Chondrocyte (in vitro differentiated cells): ENCODE results near the gene MSH3. TPM values are rescaled to one million over a fixed set of nuclear protein-coding genes. Genes with fewer than 3 reads are reported as not detected.
"Not testable (repeated sequence)": the region's sequence is repeated elsewhere in the genome, so short reads cannot be mapped to it uniquely, and the experiment has no call there.

Experiments used
- DNase-seq: peaks from one replicate; pipeline ENCODE4 v3.0.0; 2021; ENCODE audit warnings: mixed read lengths, low spot score
- H3K27ac Mint-ChIP-seq: one replicate; pipeline ENCODE4 v1.8.0; 2021; ENCODE audit warnings: mild to moderate bottlenecking, moderate library complexity, mixed read lengths; ENCODE audit not compliant: unreplicated experiment
- H3K27me3 Mint-ChIP-seq: 2 replicates; pipeline ENCODE4 v1.8.0; 2021; ENCODE audit warnings: low read depth, mixed read lengths
- H3K36me3 Mint-ChIP-seq: 2 replicates; pipeline ENCODE4 v1.8.0; 2021; ENCODE audit warnings: low read depth, mixed read lengths
- H3K4me1 Mint-ChIP-seq: 2 replicates; pipeline ENCODE4 v1.8.0; 2021; ENCODE audit warnings: low read depth, mild to moderate bottlenecking, mixed read lengths
- H3K4me3 Mint-ChIP-seq: one replicate; pipeline ENCODE4 v1.8.0; 2021; ENCODE audit warnings: mild to moderate bottlenecking, moderate library complexity, mixed read lengths; ENCODE audit not compliant: unreplicated experiment
- H3K9me3 Mint-ChIP-seq: 2 replicates; pipeline ENCODE4 v1.8.0; 2021; ENCODE audit warnings: low read depth, mixed read lengths
- CTCF ChIP-seq: fragments of 200-600 bp; sonication (generic); IDR thresholded peaks from 2 replicates; pipeline ENCODE4 v1.5.0; 2021; ENCODE audit warnings: antibody characterized with exemption, mild to moderate bottlenecking, moderate library complexity
- total RNA-seq: library from RNA; stranded (reverse); gene quantifications from 3 replicates; pipeline ENCODE4 v1.2.1, GENCODE V29; 2021

The MSH3 gene
- total RNA-seq, 1 donor from 2014 or later, result 11.9 TPM

DNA sequence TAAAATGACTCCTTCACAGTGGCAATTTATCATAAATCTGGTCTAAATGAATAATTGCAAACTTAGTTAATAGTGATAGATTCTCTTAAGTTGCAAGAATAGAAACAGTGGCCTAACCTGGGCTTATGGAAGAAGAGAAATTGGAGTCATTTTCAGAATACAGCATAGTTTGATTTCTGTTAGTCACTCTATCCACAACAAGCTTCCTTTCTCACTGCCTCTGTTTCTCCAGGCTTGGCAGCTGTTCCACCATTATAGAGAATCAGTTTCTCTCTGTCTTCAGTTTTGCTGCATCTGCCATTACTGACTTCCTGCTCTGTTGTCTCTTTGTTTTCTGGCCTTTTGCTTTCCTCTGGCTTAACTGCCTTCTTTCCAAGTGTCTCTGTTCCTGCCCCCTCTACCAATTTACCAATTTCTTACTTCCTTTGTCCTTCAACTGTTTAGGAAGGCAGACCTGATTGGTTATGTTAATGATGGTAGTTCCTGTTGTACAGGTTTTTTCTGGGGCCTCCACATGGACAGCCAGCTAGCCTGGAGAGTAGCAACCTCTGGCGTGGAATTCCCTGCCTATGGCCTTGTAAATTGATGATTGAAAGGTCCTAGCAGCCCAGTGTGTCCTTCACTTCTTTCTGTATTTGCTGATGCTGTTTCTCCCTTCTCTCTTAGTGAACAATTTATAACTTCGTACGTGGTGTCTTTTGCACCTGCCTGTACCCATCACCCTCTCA is 229.8 kb downstream of the MSH3 start:
- no peak for DNase-seq
- Mint-ChIP-seq H3K9me3 (peaks cover 9% of the 10 kb centered on the region), H3K27me3 (no peaks in the 10 kb centered on the region), H3K4me3 (no peak overlapping the region), H3K36me3 (peaks cover 9% of the 10 kb centered on the region), H3K4me1 (peaks cover 8% of the 10 kb centered on the region), H3K27ac (no peak overlapping the region)
- no peak for TF ChIP-seq CTCF

DNA sequence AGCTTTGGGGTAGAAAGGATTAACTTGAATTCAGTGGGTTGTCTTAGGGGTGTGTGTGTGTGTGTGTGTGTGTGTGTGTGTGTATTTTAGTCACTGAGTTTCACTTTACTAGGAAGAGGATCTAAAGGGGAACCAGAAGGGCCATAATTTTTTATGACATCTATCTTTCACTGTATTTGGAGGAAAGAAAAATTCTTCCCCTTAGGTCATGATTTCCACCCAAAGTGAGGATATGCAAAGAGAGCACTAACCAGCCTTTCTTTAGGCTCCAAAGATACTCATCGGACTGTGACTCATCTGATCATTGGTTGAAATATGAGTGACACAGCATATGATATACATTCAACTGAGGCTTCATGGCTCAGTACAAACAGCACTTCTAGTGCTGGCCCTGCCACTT is 230.5 kb downstream of the MSH3 start:
- Mint-ChIP-seq H3K9me3 (peaks cover 9% of the 10 kb centered on the region), H3K36me3 (peaks cover 10% of the 10 kb centered on the region), H3K4me3 (no peak overlapping the region), H3K27me3 (no peaks in the 10 kb centered on the region), H3K4me1 (peaks cover 8% of the 10 kb centered on the region), H3K27ac (no peak overlapping the region)
- no peak for DNase-seq
- no peak for TF ChIP-seq CTCF

GRCh38 chr5:80885396-80886000 is 231.0 kb downstream of the MSH3 start:
- H3K9me3 Mint-ChIP-seq, result peaks cover 10% of the 10 kb centered on the region
- no peak overlapping the region for H3K4me3 Mint-ChIP-seq
- H3K4me1 Mint-ChIP-seq, result peaks cover 8% of the 10 kb centered on the region
- peaks cover 11% of the 10 kb centered on the region for H3K36me3 Mint-ChIP-seq
- no peaks in the 10 kb centered on the region for H3K27me3 Mint-ChIP-seq
- H3K27ac Mint-ChIP-seq, result no peak overlapping the region
- no peak for TF ChIP-seq CTCF
- DNase-seq, result no peak

DNA sequence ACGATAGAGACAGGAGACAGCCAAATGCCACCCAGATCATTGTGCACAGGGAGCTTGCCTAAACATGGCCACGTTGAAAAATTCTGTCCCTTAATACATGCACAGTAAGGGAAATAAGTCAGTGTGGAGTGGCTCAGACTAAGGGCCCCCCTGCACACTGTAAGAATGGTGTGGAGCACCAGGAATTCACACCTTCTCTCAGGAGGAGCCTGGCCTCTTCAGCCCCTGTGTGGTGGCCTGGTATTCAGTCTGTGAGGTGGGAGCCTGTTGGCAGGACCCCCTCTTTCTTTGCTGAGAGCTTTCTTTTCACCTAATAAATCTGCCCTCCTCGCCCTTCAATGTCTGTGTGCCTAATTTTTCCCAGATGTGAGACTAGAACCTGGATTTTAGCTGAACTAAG is 239.6 kb downstream of the MSH3 start:
- H3K27ac Mint-ChIP-seq, result no peak overlapping the region
- H3K9me3 Mint-ChIP-seq, result peaks cover 4% of the 10 kb centered on the region
- TF ChIP-seq CTCF, result no peak
- peaks cover 8% of the 10 kb centered on the region for H3K36me3 Mint-ChIP-seq
- no peak for DNase-seq
- no peaks in the 10 kb centered on the region for H3K4me1 Mint-ChIP-seq
- H3K27me3 Mint-ChIP-seq, result no peaks in the 10 kb centered on the region
- H3K4me3 Mint-ChIP-seq, result no peak overlapping the region

DNA sequence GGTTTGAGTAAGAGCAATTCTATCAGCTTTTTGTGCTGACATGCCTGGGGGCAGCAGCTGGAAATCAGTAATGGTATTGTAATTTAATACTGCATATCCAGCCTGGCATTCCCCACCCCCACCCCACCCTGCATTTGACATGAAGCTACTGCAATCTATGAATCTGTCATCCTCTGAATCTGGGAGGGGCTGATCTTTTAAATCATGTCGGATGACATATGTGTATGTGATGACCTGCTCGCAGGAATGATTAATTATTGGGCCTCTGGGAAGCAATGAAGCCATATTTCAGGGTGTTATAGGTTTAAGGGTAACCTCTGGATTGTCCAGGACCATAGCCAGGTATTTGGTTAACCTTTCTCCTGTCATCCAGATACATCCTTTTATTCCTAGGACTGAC is 241.1 kb downstream of the MSH3 start:
- Mint-ChIP-seq H3K9me3 (peaks cover 3% of the 10 kb centered on the region), H3K36me3 (peaks cover 5% of the 10 kb centered on the region), H3K4me3 (no peak overlapping the region), H3K4me1 (no peaks in the 10 kb centered on the region), H3K27me3 (no peaks in the 10 kb centered on the region), H3K27ac (no peak overlapping the region)
- no peak for TF ChIP-seq CTCF
- no peak for DNase-seq

- peaks cover 14% of the 10 kb centered on the region for H3K9me3 Mint-ChIP-seq
- H3K4me1 Mint-ChIP-seq, DNase-seq, H3K36me3 Mint-ChIP-seq, H3K27me3 Mint-ChIP-seq, H3K27ac Mint-ChIP-seq, H3K4me3 Mint-ChIP-seq: not testable (repeated sequence)
Observed at GRCh38 chr5:80902624-80903023, 248.2 kb downstream of the MSH3 start.
